GM10248 (cell line): ENCODE results near the gene TMEM31.
"Not testable (repeated sequence)": the region's sequence is repeated elsewhere in the genome, so short reads cannot be mapped to it uniquely, and the experiment has no call there.

Source experiments
- CTCF ChIA-PET: fragments of 300-600 bp; sonication (Branson Sonifier 250); formaldehyde crosslinking; extraction: SDS; loops from one replicate; lab custom pipeline; 2021; ENCODE audit warnings: antibody characterized with exemption; lab: Yijun Ruan, JAX
- POLR2A ChIA-PET: fragments of 350-650 bp; sonication (Branson Sonifier 250); formaldehyde crosslinking; extraction: SDS; loops from one replicate; lab custom pipeline; 2020; ENCODE audit warnings: antibody characterized with exemption; lab: Yijun Ruan, JAX
- DNase-seq: peaks from one replicate; pipeline ENCODE4 v3.0.0; 2012; ENCODE audit errors: extremely low spot score
- CTCF ChIP-seq: IDR thresholded peaks from 2 replicates; pipeline ENCODE4 v1.5.1; 2012; ENCODE audit warnings: mild to moderate bottlenecking, low read depth; ENCODE audit errors: extremely low read depth, missing control alignments, control extremely low read depth

The TMEM31 gene

DNA sequence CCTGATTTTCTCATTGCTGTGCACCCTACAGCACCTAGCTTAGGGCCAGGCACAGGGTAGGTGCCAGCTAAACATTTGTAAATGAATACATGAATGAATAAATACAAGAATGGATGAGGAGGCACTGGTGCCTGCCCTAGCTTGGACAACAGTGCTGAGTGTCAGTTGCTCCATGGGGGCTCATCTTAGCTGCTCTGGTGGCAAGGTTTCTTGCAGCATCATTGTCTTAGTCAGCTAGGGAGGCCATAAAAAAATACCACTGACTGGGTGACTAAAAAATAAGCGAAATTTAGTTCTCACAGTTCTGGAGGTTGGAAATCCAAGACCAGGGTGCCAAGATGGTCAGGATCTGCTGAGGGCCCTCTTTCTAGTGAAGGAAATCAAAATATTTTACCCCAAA is 31.2 kb downstream of the TMEM31 start:
- ChIA-PET POLR2A (no interaction called here), CTCF (interaction anchor here (2.0 kb wide), 1 partner anchor 11 kb away, joined by 5 read pairs; no protein-coding TSS in a partner anchor)
- no peak for TF ChIP-seq CTCF
- no peak for DNase-seq

GRCh38 chrX:103742339-103742738 is 31.6 kb downstream of the TMEM31 start:
- DNase-seq, result no peak
- ChIA-PET POLR2A (no interaction called here), CTCF (no interaction called here)
- no peak for TF ChIP-seq CTCF

DNA sequence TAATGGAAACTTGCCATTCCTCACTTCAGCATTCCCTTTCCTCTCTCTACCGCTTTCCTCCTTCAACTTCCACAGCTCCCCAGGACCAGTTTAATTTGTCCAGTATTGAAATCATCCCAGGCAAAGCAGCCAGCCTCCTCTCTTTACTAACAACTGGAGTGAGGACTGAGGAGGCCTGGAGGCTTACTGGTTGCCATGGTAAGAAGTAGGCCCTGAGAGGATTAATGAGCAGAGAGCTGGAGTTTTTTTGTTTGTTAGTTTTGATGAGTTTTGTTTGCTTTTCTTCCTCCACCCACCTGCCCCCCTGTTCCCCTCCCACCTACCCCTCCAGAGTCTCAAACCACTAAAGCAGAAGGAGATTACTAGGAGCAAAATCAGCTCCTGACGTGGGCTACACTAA is 36.5 kb downstream of the TMEM31 start:
- TF ChIP-seq CTCF, result no peak
- ChIA-PET POLR2A (no interaction called here), CTCF (no interaction called here)
- DNase-seq, result no peak

GRCh38 chrX:103754401-103754800 is 43.7 kb downstream of the TMEM31 start:
- ChIA-PET CTCF (no interaction called here), POLR2A (no interaction called here)
- DNase-seq, result no peak
- no peak for TF ChIP-seq CTCF

- CTCF ChIA-PET, result no interaction called here
- POLR2A ChIA-PET, result no interaction called here
- DNase-seq, result no peak
- TF ChIP-seq CTCF, result no peak
Observed at GRCh38 chrX:103756736-103757135, 46.0 kb downstream of the TMEM31 start.

DNA sequence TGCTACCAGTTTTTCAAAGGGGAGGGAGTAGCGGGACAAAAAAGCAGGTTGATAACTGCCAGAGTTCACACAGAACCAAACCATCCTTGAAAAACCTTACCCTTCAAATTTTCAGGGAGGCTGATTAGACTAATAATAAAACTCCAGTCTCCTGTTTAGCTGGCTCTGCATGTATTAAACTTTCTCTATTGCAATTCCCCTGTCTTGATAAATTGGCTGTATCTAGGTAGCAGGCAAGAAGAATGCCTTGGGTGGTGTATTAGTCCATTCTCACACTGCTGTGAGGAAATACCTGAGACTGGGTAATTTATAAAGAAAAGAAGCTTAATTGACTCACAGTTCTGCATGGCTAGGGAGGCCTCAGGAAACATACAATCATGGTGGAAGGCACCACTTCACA is 47.8 kb downstream of the TMEM31 start:
- ChIA-PET POLR2A (no interaction called here), CTCF (no interaction called here)
- TF ChIP-seq CTCF, result no peak
- DNase-seq, result no peak

DNA sequence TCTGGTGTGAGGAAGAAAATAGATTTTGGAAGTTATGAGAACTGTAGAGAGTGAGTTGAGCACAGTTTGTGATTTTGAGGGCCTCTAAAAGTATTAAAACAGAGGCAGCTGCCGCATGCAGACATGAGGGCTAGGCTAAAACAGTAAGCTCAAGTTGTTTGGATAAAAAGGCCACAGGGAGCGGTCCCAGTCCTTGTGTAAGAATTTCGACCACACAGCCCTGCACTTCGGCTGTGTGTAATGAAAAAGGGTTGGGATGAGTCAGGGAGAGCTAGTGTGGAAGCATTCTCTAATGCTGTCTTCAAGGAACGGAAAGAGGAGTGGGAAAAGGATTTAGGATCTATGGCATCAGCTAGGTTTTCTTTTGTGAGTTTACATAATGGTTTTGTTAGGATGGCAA is 52.8 kb downstream of the TMEM31 start:
- DNase-seq, CTCF ChIA-PET, POLR2A ChIA-PET: not testable (repeated sequence)
